CD8-positive, alpha-beta memory T cell (primary cell): ENCODE data around the gene MRPS15. TPM values are rescaled to one million over a fixed set of nuclear protein-coding genes. Genes with fewer than 3 reads are reported as not detected.

Experiments
- CTCF ChIA-PET: fragments of 350-600 bp; sonication (Branson Sonifier 250); formaldehyde crosslinking; loops from one replicate; lab custom pipeline; 2021; ENCODE audit warnings: antibody characterized with exemption; lab: Charles Lee
- POLR2A ChIA-PET: fragments of 350-600 bp; sonication (Branson Sonifier 250); formaldehyde crosslinking; loops from one replicate; lab custom pipeline; 2021; ENCODE audit warnings: antibody characterized with exemption; lab: Charles Lee
- DNase-seq, 5 donors: peaks; one replicate each; pipeline versions ENCODE4 v3.0.0 to v3.0.0-alpha.2; 2020 to 2022; ENCODE audit warnings: mixed read lengths in 1 of 5
- H3K27ac ChIP-seq: one replicate; pipeline ENCODE4 v1.7.0; 2013; ENCODE audit warnings: low read depth, mild to moderate bottlenecking, low read length, moderate library complexity
- H3K27me3 ChIP-seq: 2 replicates; pipeline ENCODE4 v1.7.0; 2013; ENCODE audit warnings: low read length, mild to moderate bottlenecking; ENCODE audit not compliant: insufficient read depth, poor library complexity, severe bottlenecking
- H3K36me3 ChIP-seq: 2 replicates; pipeline ENCODE4 v1.7.0; 2013; ENCODE audit warnings: mild to moderate bottlenecking, low read length, moderate library complexity; ENCODE audit not compliant: insufficient read depth
- H3K4me1 ChIP-seq: 2 replicates; pipeline ENCODE4 v1.7.0; 2013; ENCODE audit warnings: mild to moderate bottlenecking, low read length, moderate library complexity; ENCODE audit not compliant: insufficient read depth
- H3K4me3 ChIP-seq: 2 replicates; pipeline ENCODE4 v1.7.0; 2013; ENCODE audit warnings: mild to moderate bottlenecking, low read length
- H3K9me3 ChIP-seq: 2 replicates; pipeline ENCODE4 v1.7.0; 2013; ENCODE audit warnings: mild to moderate bottlenecking, low read length
- H3K27ac Mint-ChIP-seq, 8 donors: one replicate each; pipeline ENCODE4 v1.8.0; 2020 to 2021; ENCODE audit warnings: mixed read lengths in 8 of 8, mild to moderate bottlenecking in 6 of 8, inconsistent platforms in 3 of 8, moderate library complexity in 3 of 8
- H3K27me3 Mint-ChIP-seq, 2 donors: one replicate each; pipeline ENCODE4 v1.8.0; 2020 to 2021; ENCODE audit warnings: mixed read lengths in 2 of 2, mild to moderate bottlenecking in 1 of 2, moderate library complexity in 1 of 2
- H3K36me3 Mint-ChIP-seq, 3 donors: one replicate each; pipeline ENCODE4 v1.8.0; 2020 to 2021; ENCODE audit warnings: mixed read lengths in 3 of 3, inconsistent platforms in 1 of 3, mild to moderate bottlenecking in 1 of 3
- H3K4me1 Mint-ChIP-seq, 3 donors: one replicate each; pipeline ENCODE4 v1.8.0; 2020 to 2021; ENCODE audit warnings: mixed read lengths in 3 of 3, inconsistent platforms in 1 of 3, mild to moderate bottlenecking in 1 of 3
- H3K4me3 Mint-ChIP-seq, 7 donors: one replicate each; pipeline ENCODE4 v1.8.0; 2020 to 2021; ENCODE audit warnings: mixed read lengths in 7 of 7, mild to moderate bottlenecking in 6 of 7, moderate library complexity in 4 of 7, inconsistent platforms in 2 of 7
- H3K9me3 Mint-ChIP-seq, 5 donors: one replicate each; pipeline ENCODE4 v1.8.0; 2020 to 2022; ENCODE audit warnings: mixed read lengths in 5 of 5, mild to moderate bottlenecking in 3 of 5, moderate library complexity in 2 of 5, inconsistent platforms in 1 of 5
- polyA plus RNA-seq: library from polyadenylated mRNA; unstranded; fragments of 300-500 nt; fragmentation: Illumina TruSeq; gene quantifications from one replicate; pipeline ENCODE4 v1.2.3, GENCODE V29; 2021
- total RNA-seq, 2 experiments: library from RNA; stranded (reverse); gene quantifications; one replicate each; pipeline ENCODE4 v1.2.3, GENCODE V29; 2021

The MRPS15 gene
- total and polyA plus RNA-seq, 3 experiments from 2014 or later = 76.5 to 143 (median 134) TPM

DNA sequence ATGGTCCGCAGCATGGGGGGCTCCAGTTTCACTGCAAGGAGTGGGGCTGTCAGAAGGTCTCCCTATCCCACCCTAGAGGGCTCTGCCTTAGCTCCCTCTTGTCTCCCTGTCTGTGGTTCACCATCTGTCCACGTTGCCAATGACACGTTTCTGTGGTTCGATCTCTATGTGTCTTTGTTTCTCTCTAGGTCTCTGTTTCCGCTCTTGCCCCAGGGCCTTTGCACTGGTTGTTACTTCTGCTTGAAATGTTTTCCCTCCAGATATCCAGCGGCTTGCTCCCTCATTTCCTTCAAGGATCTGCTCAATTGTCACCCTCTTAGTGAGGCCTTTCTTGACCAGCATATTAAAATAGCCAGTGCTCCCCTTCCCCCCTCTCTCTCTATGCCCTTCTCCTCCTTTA lies 8.5 kb upstream of the MRPS15 start:
- Mint-ChIP-seq H3K36me3 (no peaks in the 10 kb centered on the region), H3K27me3 (no peaks in the 10 kb centered on the region), H3K4me1 (no peaks in the 10 kb centered on the region), H3K27ac (no peak overlapping the region), H3K9me3 (no peaks in the 10 kb centered on the region), H3K4me3 (no peak overlapping the region)
- Histone ChIP-seq H3K27me3 (no peaks in the 10 kb centered on the region), H3K27ac (no peak overlapping the region), H3K9me3 (no peaks in the 10 kb centered on the region), H3K36me3 (no peaks in the 10 kb centered on the region), H3K4me1 (no peaks in the 10 kb centered on the region), H3K4me3 (no peak overlapping the region)
- CTCF ChIA-PET = no interaction called here
- DNase-seq = no peak
- POLR2A ChIA-PET = no interaction called here

DNA sequence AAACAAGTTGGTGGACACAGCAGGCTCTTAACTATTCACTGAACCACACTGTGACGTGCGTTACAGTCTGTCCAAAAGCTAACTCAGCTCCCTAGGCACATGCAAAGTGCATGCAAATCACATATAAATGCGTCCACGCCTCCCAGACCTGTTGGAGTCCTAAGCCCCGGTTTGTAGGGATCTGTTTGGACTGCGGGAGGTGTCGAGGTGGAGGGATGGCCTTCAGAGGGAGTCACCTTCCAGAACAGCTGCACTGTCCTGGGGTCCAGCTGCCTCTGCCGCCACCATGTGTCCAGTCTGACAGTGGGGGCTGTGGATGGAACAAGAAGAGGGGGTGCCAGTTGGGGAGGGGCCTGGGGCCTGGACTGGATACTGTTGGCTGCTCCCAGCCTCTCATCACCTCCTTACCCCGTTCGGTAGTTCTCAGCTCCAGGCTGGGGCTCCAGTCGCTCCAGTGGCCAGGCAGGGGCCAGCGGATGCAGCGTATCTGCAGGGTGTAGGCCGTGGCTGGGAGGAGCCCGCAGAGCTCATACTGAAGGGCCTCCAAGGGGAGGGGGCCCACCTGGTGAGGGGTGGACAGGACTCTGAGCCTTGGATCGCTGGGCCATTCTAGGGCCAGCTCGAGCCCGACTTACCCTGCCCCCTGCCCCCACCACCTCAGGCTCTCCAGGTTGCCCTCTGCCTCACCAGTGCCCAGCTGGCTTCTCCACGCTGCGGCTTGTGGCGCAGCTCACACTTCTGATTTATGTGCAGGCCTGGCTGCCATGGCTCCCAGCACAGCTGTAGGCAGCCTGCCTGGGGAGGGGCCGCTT lies 7.9 kb upstream of the MRPS15 start:
- no peaks in the 10 kb centered on the region for H3K4me1 ChIP-seq
- Mint-ChIP-seq H3K27me3 (no peaks in the 10 kb centered on the region), H3K27ac (peak overlapping the region in 1 of 8 donors; percentile 36), H3K4me1 (no peaks in the 10 kb centered on the region), H3K9me3 (no peaks in the 10 kb centered on the region), H3K4me3 (no peak overlapping the region), H3K36me3 (no peaks in the 10 kb centered on the region)
- no peaks in the 10 kb centered on the region for H3K36me3 ChIP-seq
- H3K27me3 ChIP-seq = no peaks in the 10 kb centered on the region
- ChIA-PET CTCF (no interaction called here), POLR2A (no interaction called here)
- DNase-seq = no peak
- no peak overlapping the region for H3K27ac ChIP-seq
- no peak overlapping the region for H3K4me3 ChIP-seq
- H3K9me3 ChIP-seq = no peaks in the 10 kb centered on the region

- peak overlapping the region in 3 of 8 donors; percentile 24 to 86 (median 54) for H3K27ac Mint-ChIP-seq
- no peaks in the 10 kb centered on the region for H3K9me3 Mint-ChIP-seq
- H3K4me3 Mint-ChIP-seq = no peak overlapping the region
- DNase-seq = no peak
- Histone ChIP-seq H3K27me3 (no peaks in the 10 kb centered on the region), H3K4me1 (peaks cover 8% of the 10 kb centered on the region), H3K36me3 (no peaks in the 10 kb centered on the region), H3K27ac (no peak overlapping the region), H3K4me3 (no peak overlapping the region), H3K9me3 (no peaks in the 10 kb centered on the region)
- peaks cover 9 to 11% (median 11%) of the 10 kb centered on the region in 3 donors for H3K4me1 Mint-ChIP-seq
- H3K36me3 Mint-ChIP-seq = peaks cover 0 to 1% (median 0%) of the 10 kb centered on the region in 3 donors
- ChIA-PET POLR2A (no interaction called here), CTCF (no interaction called here)
- H3K27me3 Mint-ChIP-seq = no peaks in the 10 kb centered on the region
Measured at GRCh38 chr1:36469163-36469562, 5.0 kb upstream of the MRPS15 start.

DNA sequence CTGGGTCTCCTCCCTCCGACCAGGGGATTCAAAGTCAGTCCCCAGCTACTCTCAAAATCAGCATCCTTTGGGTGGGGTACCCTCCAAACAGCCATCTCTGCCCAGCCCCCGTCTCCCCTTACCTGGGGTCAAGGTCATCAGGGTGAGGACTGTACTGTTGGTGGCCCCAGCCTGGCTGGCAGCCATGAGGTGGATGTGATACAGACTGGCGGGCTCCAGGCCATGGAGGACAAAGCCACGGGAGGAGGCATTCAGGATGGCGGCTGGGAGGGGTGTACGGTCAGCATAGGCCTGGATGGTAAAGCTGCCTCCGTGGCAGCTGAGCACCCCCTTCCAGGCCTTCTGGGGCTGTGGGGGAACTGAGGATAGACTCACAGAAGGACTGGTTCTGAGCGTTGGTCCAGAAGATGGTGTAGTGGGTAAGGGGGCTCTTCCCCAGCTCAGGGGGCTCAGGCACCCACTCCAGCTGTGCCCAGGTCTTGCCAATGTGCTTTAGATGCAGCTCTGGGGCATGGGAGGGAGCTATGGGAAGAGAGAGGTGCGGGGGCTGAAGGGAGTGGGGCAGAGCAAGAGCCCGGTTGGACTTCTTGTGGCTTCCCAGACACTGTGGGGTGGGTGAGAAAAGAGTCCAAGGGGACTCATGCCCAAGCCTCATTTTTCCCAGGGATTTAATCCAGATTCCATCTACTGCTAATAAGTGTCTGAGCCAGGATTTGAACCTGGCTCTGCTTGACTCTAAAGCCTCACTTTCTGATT lies 3.7 kb upstream of the MRPS15 start:
- Histone ChIP-seq H3K4me1 (peaks cover 14% of the 10 kb centered on the region), H3K36me3 (no peaks in the 10 kb centered on the region), H3K27me3 (no peaks in the 10 kb centered on the region), H3K9me3 (no peaks in the 10 kb centered on the region), H3K4me3 (no peak overlapping the region), H3K27ac (no peak overlapping the region)
- no peak for DNase-seq
- no peak overlapping the region for H3K27ac Mint-ChIP-seq
- peaks cover 0 to 8% (median 0%) of the 10 kb centered on the region in 3 donors for H3K36me3 Mint-ChIP-seq
- H3K27me3 Mint-ChIP-seq = no peaks in the 10 kb centered on the region
- no peak overlapping the region for H3K4me3 Mint-ChIP-seq
- CTCF ChIA-PET = no interaction called here
- H3K4me1 Mint-ChIP-seq = peaks cover 21 to 23% (median 22%) of the 10 kb centered on the region in 3 donors
- POLR2A ChIA-PET = no interaction called here
- H3K9me3 Mint-ChIP-seq = no peaks in the 10 kb centered on the region

DNA sequence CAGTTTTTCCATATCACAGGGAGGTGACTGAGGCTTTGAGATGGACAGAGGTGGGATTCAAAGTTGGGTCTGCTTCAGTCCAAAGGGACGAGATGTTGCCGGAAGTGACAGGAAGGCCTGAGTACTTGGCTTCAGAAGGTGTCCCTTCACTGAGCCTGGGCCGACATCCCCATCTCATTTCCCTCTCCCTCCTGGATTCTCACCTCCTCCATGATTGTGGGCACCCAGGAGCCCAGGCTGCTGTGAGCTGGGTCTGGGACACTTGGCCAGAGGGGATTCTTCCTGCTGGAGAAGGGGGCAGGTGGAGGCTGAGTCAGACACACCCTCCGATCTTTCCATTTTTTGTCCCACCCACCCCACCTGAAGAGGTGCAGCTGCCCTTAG lies 2.8 kb upstream of the MRPS15 start:
- H3K36me3 ChIP-seq = peaks cover 3% of the 10 kb centered on the region
- H3K9me3 Mint-ChIP-seq = no peaks in the 10 kb centered on the region
- H3K9me3 ChIP-seq = no peaks in the 10 kb centered on the region
- H3K27me3 Mint-ChIP-seq = no peaks in the 10 kb centered on the region
- no peaks in the 10 kb centered on the region for H3K27me3 ChIP-seq
- H3K36me3 Mint-ChIP-seq = peaks cover 0 to 13% (median 0%) of the 10 kb centered on the region in 3 donors
- DNase-seq = no peak
- peaks cover 14% of the 10 kb centered on the region for H3K4me1 ChIP-seq
- H3K27ac Mint-ChIP-seq = no peak overlapping the region
- CTCF ChIA-PET = no interaction called here
- H3K4me3 ChIP-seq = no peak overlapping the region
- H3K4me3 Mint-ChIP-seq = no peak overlapping the region
- H3K27ac ChIP-seq = no peak overlapping the region
- H3K4me1 Mint-ChIP-seq = peaks cover 24 to 28% (median 28%) of the 10 kb centered on the region in 3 donors
- POLR2A ChIA-PET = no interaction called here

GRCh38 chr1:36466370-36467026 lies 2.3 kb upstream of the MRPS15 start:
- no peaks in the 10 kb centered on the region for H3K27me3 ChIP-seq
- no peak overlapping the region for H3K27ac ChIP-seq
- Mint-ChIP-seq H3K27ac (peak overlapping the region in 1 of 8 donors; percentile 29), H3K36me3 (peaks cover 0 to 16% (median 0%) of the 10 kb centered on the region in 3 donors), H3K9me3 (no peaks in the 10 kb centered on the region), H3K4me3 (no peak overlapping the region), H3K27me3 (no peaks in the 10 kb centered on the region), H3K4me1 (peaks cover 24 to 29% (median 28%) of the 10 kb centered on the region in 3 donors)
- no peak overlapping the region for H3K4me3 ChIP-seq
- peaks cover 14% of the 10 kb centered on the region for H3K4me1 ChIP-seq
- DNase-seq = no peak
- CTCF ChIA-PET = no interaction called here
- POLR2A ChIA-PET = no interaction called here
- H3K36me3 ChIP-seq = peaks cover 8% of the 10 kb centered on the region
- H3K9me3 ChIP-seq = no peaks in the 10 kb centered on the region

- peak overlapping the region in 5 of 8 donors; percentile 61 to 97 (median 71) for H3K27ac Mint-ChIP-seq
- H3K4me3 ChIP-seq = no peak overlapping the region
- no peaks in the 10 kb centered on the region for H3K27me3 Mint-ChIP-seq
- H3K4me1 ChIP-seq = peaks cover 14% of the 10 kb centered on the region
- DNase-seq = no peak
- H3K36me3 ChIP-seq = peaks cover 14% of the 10 kb centered on the region
- no peak overlapping the region for H3K27ac ChIP-seq
- H3K9me3 Mint-ChIP-seq = no peaks in the 10 kb centered on the region
- H3K27me3 ChIP-seq = no peaks in the 10 kb centered on the region
- ChIA-PET CTCF (no interaction called here), POLR2A (no interaction called here)
- H3K36me3 Mint-ChIP-seq = peaks cover 3 to 23% (median 4%) of the 10 kb centered on the region in 3 donors
- H3K4me3 Mint-ChIP-seq = peak overlapping the region in 3 of 7 donors; percentile 32 to 92 (median 70)
- H3K9me3 ChIP-seq = no peaks in the 10 kb centered on the region
- H3K4me1 Mint-ChIP-seq = peaks cover 27 to 34% (median 31%) of the 10 kb centered on the region in 3 donors
Measured at GRCh38 chr1:36465731-36466369, 1.7 kb upstream of the MRPS15 start.
